ENCODE results near the gene UQCRQ. TPM values are rescaled to one million over a fixed set of nuclear protein-coding genes. Genes with fewer than 3 reads are reported as not detected.

UQCRQ gene
- polyA plus RNA-seq, 1 of the 3 experiments (the other 2 are of a cell fraction): 694 TPM

GRCh38 chr5:132820162-132820754 is 46.2 kb upstream of the UQCRQ start:
- Histone ChIP-seq H3K36me3 (replicated peaks in 1 of 2; ENCODE audit: control insufficient read depth in 1 of 2, insufficient read depth in 2 of 2, low read length in 1 of 2) (no peaks in the 10 kb centered on the region), H3K79me2 (ENCODE audit: insufficient read depth) (no peaks in the 10 kb centered on the region), H3K27ac (ENCODE audit: low read depth in 2 of 2, low read length in 1 of 2) (no peak overlapping the region), H3K4me2 (no peak overlapping the region), H3K9me2 (no peaks in the 10 kb centered on the region), H3K4me3 (ENCODE audit: low read depth in 2 of 2, low read length in 1 of 2) (no peak overlapping the region; a peak in 1 of 4 replicates), H3K4me1 (ENCODE audit: control insufficient read depth in 1 of 2, insufficient read depth in 2 of 2, low read depth in 1 of 2, low read length in 1 of 2) (peaks cover 0 to 6% of the 10 kb centered on the region in 2 experiments; a peak in 1 of 4 replicates), H2AFZ (ENCODE audit: low read depth) (peak overlapping the region; percentile 76; the same call in 1 of the 2 replicates), H3K9me3 (no peaks in the 10 kb centered on the region), H3F3A (replicated peaks; ENCODE audit: insufficient read depth) (peaks cover 17% of the 10 kb centered on the region), H3K9ac (no peak overlapping the region), H4K20me1 (ENCODE audit: insufficient read depth) (no peaks in the 10 kb centered on the region), H3K27me3 (ENCODE audit: insufficient read depth) (no peaks in the 10 kb centered on the region)
- peak; percentile 92 for DNase-seq
- POLR2A ChIA-PET: interaction anchor here (0.7 kb wide), 1 partner anchor 441 kb away, joined by 4 read pairs; no protein-coding TSS in a partner anchor
- TF ChIP-seq MAX (IDR thresholded peaks at IDR 0.05; ENCODE audit: low read depth) (peak; percentile 37; the same call in 1 of the 2 replicates), GATA2 (CRISPR knock-in tag; IDR thresholded peaks at IDR 0.05) (no peak), FOXJ3 (CRISPR knock-in tag; IDR thresholded peaks at IDR 0.05) (no peak), TAF1 (IDR thresholded peaks at IDR 0.05; ENCODE audit: borderline replicate concordance, low read depth, low read length) (no peak), POLR2AphosphoS5 (IDR thresholded peaks at IDR 0.05; ENCODE audit: low read depth, low read length) (no peak), RAD21 (IDR thresholded peaks at IDR 0.05; ENCODE audit: low read length) (peak; percentile 90), MEF2A (IDR thresholded peaks at IDR 0.05; ENCODE audit: borderline replicate concordance, low read depth) (no peak), TCF12 (IDR thresholded peaks at IDR 0.05) (no peak), USF2 (IDR thresholded peaks at IDR 0.05; ENCODE audit: borderline replicate concordance, low read depth, low read length) (no peak), CTCF (IDR thresholded peaks at IDR 0.05) (peak; percentile 91), SMC3 (IDR thresholded peaks at IDR 0.05; ENCODE audit: low read depth, low read length) (peak; percentile 93)
- WGBS (ENCODE audit: low lambda C conversion rate): 29% methylated on average over 15 of the region's 15 CpGs
- CTCF ChIA-PET: interaction anchor here (0.5 to 6.8 kb wide), 68 partner anchors 10 to 1163 kb away, joined by 3 to 105 read pairs (median 4); partner anchors contain the start of genes CCNI2, GDF9, KIF3A and SEPTIN8

- no peaks in the 10 kb centered on the region for H3K79me2 ChIP-seq (ENCODE audit: insufficient read depth)
- ChIA-PET POLR2A (no interaction called here), CTCF (interaction anchor here (1.5 to 6.8 kb wide), 14 partner anchors 11 to 294 kb away, joined by 4 to 105 read pairs (median 13); partner anchors contain the start of genes GDF9, KIF3A, SHROOM1 and UQCRQ)
- H3K4me3 ChIP-seq (ENCODE audit: low read depth in 2 of 2, low read length in 1 of 2): no peak overlapping the region
- no peaks in the 10 kb centered on the region for H3K9me2 ChIP-seq
- H3K9me3 ChIP-seq: no peaks in the 10 kb centered on the region
- H3K4me1 ChIP-seq (ENCODE audit: control insufficient read depth in 1 of 2, insufficient read depth in 2 of 2, low read depth in 1 of 2, low read length in 1 of 2): peaks cover 0 to 6% of the 10 kb centered on the region in 2 experiments; a peak in 1 of 4 replicates
- no peaks in the 10 kb centered on the region for H3K36me3 ChIP-seq (replicated peaks in 1 of 2; ENCODE audit: control insufficient read depth in 1 of 2, insufficient read depth in 2 of 2, low read length in 1 of 2)
- TF ChIP-seq GABPA (IDR thresholded peaks at IDR 0.05; ENCODE audit: low read depth): no peak
- TF ChIP-seq IRF3 (IDR thresholded peaks at IDR 0.05; ENCODE audit: low read depth, low read length): no peak
- no peak for TF ChIP-seq FOXJ3 (CRISPR knock-in tag; IDR thresholded peaks at IDR 0.05)
- no peaks in the 10 kb centered on the region for H4K20me1 ChIP-seq (ENCODE audit: insufficient read depth)
- no peak for DNase-seq
- no peak overlapping the region for H2AFZ ChIP-seq (ENCODE audit: low read depth)
- H3K4me2 ChIP-seq: 0 out of 2 replicates have a peak overlapping the region, but pooled peaks have one; percentile 8
- peaks cover 7% of the 10 kb centered on the region for H3F3A ChIP-seq (replicated peaks; ENCODE audit: insufficient read depth)
- H3K27ac ChIP-seq (ENCODE audit: low read depth in 2 of 2, low read length in 1 of 2): peak overlapping the region in 1 of 2 experiments; percentile 19; a peak in 1 of 4 replicates
- no peaks in the 10 kb centered on the region for H3K27me3 ChIP-seq (ENCODE audit: insufficient read depth)
- 85% methylated on average over 3 of the region's 3 CpGs for WGBS (ENCODE audit: low lambda C conversion rate)
- no peak overlapping the region for H3K9ac ChIP-seq
Observed at GRCh38 chr5:132821350-132821749, 45.1 kb upstream of the UQCRQ start.

All from SK-N-SH (cell line).